HepG2 (cell line): ENCODE results near the gene PRXL2A. TPM values are rescaled to one million over a fixed set of nuclear protein-coding genes. Genes with fewer than 3 reads are reported as not detected.

Experiments
- ATAD3A ChIP-seq: sonication (generic); formaldehyde crosslinking; IDR thresholded peaks from 2 replicates; pipeline ENCODE4 v1.4.0; 2020; ENCODE audit warnings: missing genetic modification reagents
- BCL3 ChIP-seq: sonication (generic); formaldehyde crosslinking; IDR thresholded peaks from 2 replicates; pipeline ENCODE4 v1.5.1; 2020; ENCODE audit warnings: mild to moderate bottlenecking, missing genetic modification reagents, moderate library complexity
- MAZ ChIP-seq, 2 experiments: sonication (generic) in 1 of 2; formaldehyde crosslinking in 1 of 2; IDR thresholded peaks; 2 replicates each; pipeline versions ENCODE4 v1.5.0 to v1.6.1; 2012 to 2020; ENCODE audit warnings: low read depth in 2 of 2, mild to moderate bottlenecking in 2 of 2, borderline replicate concordance in 1 of 2, improper control_type of control experiment in 1 of 2, low read length in 1 of 2, missing genetic modification reagents in 1 of 2, moderate library complexity in 1 of 2
- MZF1 ChIP-seq: sonication (generic); formaldehyde crosslinking; IDR thresholded peaks from 2 replicates; pipeline ENCODE4 v1.8.1; 2023; ENCODE audit warnings: mild to moderate bottlenecking, missing genetic modification reagents, borderline replicate concordance
- PCBP1 ChIP-seq: fragments of 200-400 bp; formaldehyde crosslinking; IDR thresholded peaks from 2 replicates; pipeline ENCODE4 v1.6.1; 2017; ENCODE audit warnings: mild to moderate bottlenecking, low read depth, low read length, borderline replicate concordance
- SCMH1 ChIP-seq: sonication (generic); formaldehyde crosslinking; IDR thresholded peaks from 2 replicates; pipeline ENCODE4 v1.9.0; 2021; ENCODE audit warnings: missing genetic modification reagents, mild to moderate bottlenecking, borderline replicate concordance
- TBX3 ChIP-seq: fragments of 450-650 bp; IDR thresholded peaks from 2 replicates; pipeline ENCODE4 v1.6.1; 2017; ENCODE audit warnings: antibody characterized with exemption, mild to moderate bottlenecking, inconsistent platforms, borderline replicate concordance
- U2AF1 ChIP-seq: fragments of 200-400 bp; formaldehyde crosslinking; optimal IDR thresholded peaks from 2 replicates; pipeline ENCODE3; 2017; ENCODE audit warnings: mild to moderate bottlenecking, low read depth, low read length
- XBP1 ChIP-seq: sonication (generic); formaldehyde crosslinking; IDR thresholded peaks from 2 replicates; pipeline ENCODE4 v1.5.0; 2020; ENCODE audit warnings: missing genetic modification reagents
- ZBTB40 ChIP-seq, 2 experiments: fragments of 450-650 bp in 1 of 2; sonication (generic) in 1 of 2; formaldehyde crosslinking in 1 of 2; IDR thresholded peaks; 2 replicates each; pipeline versions ENCODE4 v1.6.1 to v1.8.0; 2016 to 2022; ENCODE audit warnings: antibody characterized with exemption in 1 of 2, mild to moderate bottlenecking in 1 of 2, missing genetic modification reagents in 1 of 2
- ZFP82 ChIP-seq: sonication (generic); formaldehyde crosslinking; IDR thresholded peaks from 2 replicates; pipeline ENCODE4 v1.5.1; 2020; ENCODE audit warnings: mild to moderate bottlenecking, missing genetic modification reagents, borderline replicate concordance
- ZMYM2 ChIP-seq: sonication (generic); formaldehyde crosslinking; IDR thresholded peaks from 2 replicates; pipeline ENCODE4 v1.8.0; 2022; ENCODE audit warnings: mild to moderate bottlenecking, missing genetic modification reagents
- ZNF354B ChIP-seq: sonication (generic); formaldehyde crosslinking; IDR thresholded peaks from 2 replicates; pipeline ENCODE4 v1.8.0; 2022; ENCODE audit warnings: mild to moderate bottlenecking, missing genetic modification reagents
- ZNF580 ChIP-seq: IDR thresholded peaks from 2 replicates; pipeline ENCODE4 v1.6.1; 2016; ENCODE audit warnings: low read depth, borderline replicate concordance
- polyA plus RNA-seq, 8 experiments: library from polyadenylated mRNA; depleted of rRNA in 3 of 8; stranded (reverse) in 7 of 8; unstranded in 1 of 8; fragments of >200 nt; fragmentation: Illumina TruSeq in 4 of 8; extraction: Trizol in 4 of 8; gene quantifications; 2 replicates each; pipeline versions ENCODE4 v1.2.1 to v1.2.3, GENCODE V29; 2011 to 2016; ENCODE audit warnings: low read depth in 4 of 8, missing spikeins in 1 of 8, mixed read lengths in 1 of 8; ENCODE audit not compliant: insufficient read depth in 1 of 8
- total RNA-seq, 5 experiments: library from RNA; depleted of rRNA; stranded (reverse); fragments of >200 nt; fragmentation: Illumina TruSeq; extraction: Trizol; gene quantifications; 2 replicates each; pipeline ENCODE4 v1.2.3, GENCODE V29; 2016; ENCODE audit warnings: low read depth in 1 of 5
- TF ChIP-seq, protein P1 (sequence below): sonication (generic); formaldehyde crosslinking; IDR thresholded peaks from 2 replicates; pipeline ENCODE4 v1.5.0; 2020; ENCODE audit warnings: mild to moderate bottlenecking, missing genetic modification reagents

The PRXL2A gene
- total and polyA plus RNA-seq, 2 of the 13 experiments (the other 11 are each of a cell fraction or from before 2014, with no cell fraction given), result 43.9 to 79.9 TPM

DNA sequence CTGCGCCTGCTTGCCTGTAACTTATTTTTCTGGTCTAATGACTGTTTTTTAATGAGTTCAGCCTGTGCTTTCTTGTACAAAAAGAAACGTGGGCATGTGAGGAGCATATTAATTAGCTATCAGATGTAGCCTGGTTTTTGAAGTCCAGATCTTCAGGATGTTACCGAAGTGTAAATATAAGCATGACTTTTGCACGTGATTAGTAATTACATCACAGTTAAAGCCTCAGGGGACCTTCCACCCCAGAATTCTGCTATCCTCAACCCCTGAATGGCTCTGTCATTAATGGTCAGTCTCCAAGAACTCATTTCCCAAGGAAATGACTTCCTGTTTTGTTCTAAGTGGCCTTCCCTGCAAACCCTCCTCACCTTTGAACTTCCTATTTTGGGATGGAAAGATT is 2.1 kb upstream of the PRXL2A start (continued):
- TF ChIP-seq U2AF1 (no peak), ZBTB40 (IDR thresholded peaks at IDR 0.05) (no peak), ZBTB40 (CRISPR knock-in tag; IDR thresholded peaks at IDR 0.05) (no peak), XBP1 (CRISPR knock-in tag) (no peak), SCMH1 (no peak), TBX3 (no peak), MZF1 (CRISPR knock-in tag) (no peak), ZMYM2 (CRISPR knock-in tag) (no peak), ATAD3A (CRISPR knock-in tag) (no peak), MAZ (IDR thresholded peaks at IDR 0.05; ENCODE audit: borderline replicate concordance, low read depth, low read length) (no peak), MAZ (CRISPR knock-in tag; IDR thresholded peaks at IDR 0.05; ENCODE audit: low read depth) (no peak), ZFP82 (CRISPR knock-in tag) (no peak), PCBP1 (no peak), ZNF354B (no peak), BCL3 (no peak), ZNF580 (CRISPR knock-in tag) (no peak)
- TF ChIP-seq, protein P1, sequence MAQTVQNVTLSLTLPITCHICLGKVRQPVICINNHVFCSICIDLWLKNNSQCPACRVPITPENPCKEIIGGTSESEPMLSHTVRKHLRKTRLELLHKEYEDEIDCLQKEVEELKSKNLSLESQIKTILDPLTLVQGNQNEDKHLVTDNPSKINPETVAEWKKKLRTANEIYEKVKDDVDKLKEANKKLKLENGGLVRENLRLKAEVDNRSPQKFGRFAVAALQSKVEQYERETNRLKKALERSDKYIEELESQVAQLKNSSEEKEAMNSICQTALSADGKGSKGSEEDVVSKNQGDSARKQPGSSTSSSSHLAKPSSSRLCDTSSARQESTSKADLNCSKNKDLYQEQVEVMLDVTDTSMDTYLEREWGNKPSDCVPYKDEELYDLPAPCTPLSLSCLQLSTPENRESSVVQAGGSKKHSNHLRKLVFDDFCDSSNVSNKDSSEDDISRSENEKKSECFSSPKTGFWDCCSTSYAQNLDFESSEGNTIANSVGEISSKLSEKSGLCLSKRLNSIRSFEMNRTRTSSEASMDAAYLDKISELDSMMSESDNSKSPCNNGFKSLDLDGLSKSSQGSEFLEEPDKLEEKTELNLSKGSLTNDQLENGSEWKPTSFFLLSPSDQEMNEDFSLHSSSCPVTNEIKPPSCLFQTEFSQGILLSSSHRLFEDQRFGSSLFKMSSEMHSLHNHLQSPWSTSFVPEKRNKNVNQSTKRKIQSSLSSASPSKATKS, result no peak
